Activated naive CD4-positive, alpha-beta T cell (primary cell): ENCODE data around the gene TGM3.
"Not testable (repeated sequence)": the region's sequence is repeated elsewhere in the genome, so short reads cannot be mapped to it uniquely, and the experiment has no call there.

ENCODE experiments used
- DNase-seq, 4 experiments: peaks; one replicate each; lab custom pipeline; 2025; lab: John Stamatoyannopoulos, UW

TGM3 gene

DNA sequence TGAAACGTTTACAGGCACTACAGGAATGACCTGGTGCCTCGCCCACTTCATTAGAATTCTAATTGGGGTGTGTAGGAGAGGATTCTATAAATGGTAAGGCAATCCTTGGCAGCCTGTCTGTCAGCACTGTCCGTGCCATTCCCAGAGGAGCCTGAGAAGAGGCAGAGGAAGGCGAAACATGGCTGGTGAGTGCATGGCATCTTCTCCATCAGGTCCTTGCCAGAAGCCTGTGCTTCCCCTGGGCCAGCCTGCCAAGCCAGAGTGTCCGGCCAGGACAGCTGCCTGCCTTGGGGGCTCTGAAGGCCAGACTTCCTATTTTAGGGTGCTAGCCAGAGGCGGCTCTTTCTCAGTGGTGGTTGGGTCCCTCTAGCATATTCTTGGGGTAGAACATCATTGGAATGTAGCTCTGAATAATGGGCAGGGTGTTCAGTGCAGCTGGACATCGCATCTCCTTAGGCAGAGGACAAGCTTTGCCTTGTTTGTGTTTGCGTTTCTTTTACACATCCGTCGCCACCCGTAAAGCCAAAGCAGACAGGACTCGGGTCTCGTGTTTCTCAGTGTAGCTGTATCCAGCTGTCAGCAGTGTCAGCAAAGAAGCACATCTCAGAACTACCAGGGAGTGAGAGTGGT, at the start of gene TGM3:
TGM3 (plus strand) TSS at position 116 of the 630 bp plus-strand sequence; CDS start at position 179, 63 bp downstream.
- no peak for DNase-seq

- DNase-seq: no peak
Observed at GRCh38 chr20:2246069-2246491, 49.7 kb upstream of the TGM3 start.

DNA sequence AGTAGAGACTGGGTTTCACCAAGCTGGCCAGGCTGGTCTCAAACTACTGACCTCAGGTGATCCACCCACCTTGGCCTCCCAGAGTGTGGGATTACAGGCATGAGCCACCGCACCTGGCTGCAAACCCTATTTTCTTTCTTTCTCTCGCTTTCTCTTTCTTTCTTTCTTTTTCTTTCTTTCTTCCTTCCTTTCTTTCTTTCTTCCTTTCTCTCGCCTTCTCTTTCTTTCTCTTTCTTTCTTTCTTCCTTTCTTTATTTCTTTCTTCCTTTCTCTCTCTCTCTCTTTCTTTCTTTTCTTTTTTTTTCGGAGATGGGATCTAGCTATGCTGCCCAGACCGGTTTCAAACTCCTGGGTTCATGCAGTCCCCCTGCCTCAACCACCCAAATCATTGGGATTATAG, 47.0 kb upstream of the TGM3 start:
- DNase-seq: no peak

GRCh38 chr20:2249935-2250334, 45.9 kb upstream of the TGM3 start:
- DNase-seq: no peak

DNA sequence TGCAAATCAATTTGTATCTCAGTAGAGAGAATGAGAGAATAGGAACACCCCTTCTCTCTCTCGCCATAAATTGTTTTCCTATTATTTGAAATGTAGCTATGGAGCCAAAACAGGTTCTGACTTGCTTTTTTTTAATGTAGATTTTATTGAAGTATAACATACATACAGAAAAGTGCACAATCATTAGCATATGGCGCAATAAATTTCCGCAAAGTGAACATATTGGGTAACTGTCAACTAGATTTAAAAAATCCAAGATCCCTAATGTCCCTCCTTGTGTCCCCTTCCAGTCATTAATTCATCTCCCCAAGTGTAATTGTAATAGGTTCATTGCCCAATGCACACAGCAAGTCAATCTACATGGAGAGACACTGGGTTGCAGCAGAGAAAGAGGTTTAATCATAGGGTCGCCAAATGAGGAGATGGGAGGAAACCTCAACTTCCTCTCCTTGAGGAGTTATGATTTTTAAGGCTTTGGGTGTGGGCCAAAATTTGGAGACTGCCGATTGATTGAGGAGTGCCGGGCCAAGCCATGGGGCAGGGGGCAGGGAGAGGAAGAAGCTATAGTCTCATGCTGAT, 43.3 kb upstream of the TGM3 start:
- DNase-seq: no peak

GRCh38 chr20:2253256-2253655, 42.5 kb upstream of the TGM3 start:
- no peak for DNase-seq

DNA sequence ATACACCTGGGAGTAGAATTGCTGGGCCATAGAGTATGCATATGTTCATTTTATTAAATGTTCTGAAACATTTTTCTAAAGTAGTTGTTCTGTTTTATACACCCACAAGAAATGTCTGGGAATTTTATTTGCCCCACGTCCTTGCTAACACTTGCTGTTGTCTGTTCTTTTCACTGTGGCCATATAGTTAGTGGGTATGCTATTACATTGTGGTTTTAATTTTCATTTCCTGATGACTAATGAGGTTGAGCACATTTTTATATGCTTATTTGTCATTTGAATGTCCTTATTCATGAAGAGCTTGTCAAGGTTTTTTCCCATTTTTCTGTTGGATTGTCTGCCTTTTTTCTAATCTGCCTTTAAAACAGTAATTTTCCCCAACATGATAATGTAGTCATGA, 41.5 kb upstream of the TGM3 start:
- no peak for DNase-seq

DNA sequence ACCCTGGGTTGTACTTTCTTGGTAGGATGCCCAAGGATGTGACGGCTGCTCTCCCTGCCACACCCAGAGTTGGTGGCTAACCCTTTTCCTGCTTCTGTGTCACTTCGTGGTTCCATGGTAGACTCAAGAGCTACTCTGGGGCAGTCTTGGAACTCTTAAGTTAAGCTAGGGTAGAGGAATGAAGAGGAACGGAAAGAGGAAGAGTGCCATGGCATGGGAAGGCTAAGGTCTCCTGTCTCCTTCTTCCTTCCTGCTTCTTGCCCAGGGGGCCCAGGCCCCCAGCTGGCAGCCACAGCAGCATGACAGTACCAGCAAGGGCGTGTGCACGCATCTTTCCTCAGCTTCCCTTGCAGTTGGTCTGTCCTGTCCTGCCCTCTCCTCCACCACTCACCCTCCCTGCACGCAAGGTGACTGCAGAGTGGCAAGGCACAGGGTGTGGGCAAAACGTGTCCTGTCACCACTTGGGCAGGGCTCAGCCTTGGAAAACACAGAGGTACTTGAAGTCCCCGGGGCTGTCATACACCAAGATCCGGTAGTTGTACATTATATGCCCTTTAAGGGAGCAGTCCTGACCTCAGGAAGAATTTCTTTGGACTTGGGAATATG, 39.8 kb upstream of the TGM3 start:
- DNase-seq: no peak

DNA sequence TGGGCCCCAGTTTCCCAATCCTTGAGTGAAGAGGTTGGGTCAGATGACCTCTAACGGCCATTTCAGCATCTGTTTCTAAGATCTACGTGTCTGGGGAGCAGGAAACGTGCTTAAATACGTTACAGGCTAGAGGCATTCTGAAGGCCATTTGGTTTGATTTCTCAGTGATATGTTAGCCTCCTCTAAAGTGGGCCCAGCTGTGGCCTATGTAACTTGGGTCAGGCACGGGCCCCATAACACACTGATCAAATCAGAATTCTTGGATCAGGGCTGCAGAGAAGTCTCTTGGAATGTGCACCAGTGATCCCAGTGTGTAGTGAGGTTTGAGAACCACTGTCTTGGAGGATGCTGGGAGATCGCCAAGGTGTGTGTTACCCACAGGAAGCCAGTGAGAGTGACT, 36.1 kb upstream of the TGM3 start:
- DNase-seq: no peak

DNA sequence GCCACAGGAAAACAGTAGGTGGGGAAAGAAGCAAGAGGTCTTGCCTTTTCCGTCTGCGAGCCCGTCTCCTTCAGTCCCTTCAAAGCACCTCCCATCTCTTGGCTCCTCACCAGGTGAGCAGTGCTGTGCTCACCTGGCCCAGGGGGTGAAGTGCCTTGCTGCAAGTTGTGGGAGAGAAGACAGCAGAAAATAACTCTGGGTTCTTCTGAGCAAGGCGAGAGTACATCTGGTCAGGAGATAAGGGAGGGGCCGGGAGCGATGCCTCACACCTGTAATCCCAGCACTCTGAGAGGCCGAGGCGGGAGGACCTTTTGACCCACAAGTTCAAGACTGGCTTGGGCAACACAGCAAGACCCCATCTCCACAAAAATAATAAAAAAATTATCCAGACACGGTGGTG, 35.6 kb upstream of the TGM3 start:
- no peak for DNase-seq

DNA sequence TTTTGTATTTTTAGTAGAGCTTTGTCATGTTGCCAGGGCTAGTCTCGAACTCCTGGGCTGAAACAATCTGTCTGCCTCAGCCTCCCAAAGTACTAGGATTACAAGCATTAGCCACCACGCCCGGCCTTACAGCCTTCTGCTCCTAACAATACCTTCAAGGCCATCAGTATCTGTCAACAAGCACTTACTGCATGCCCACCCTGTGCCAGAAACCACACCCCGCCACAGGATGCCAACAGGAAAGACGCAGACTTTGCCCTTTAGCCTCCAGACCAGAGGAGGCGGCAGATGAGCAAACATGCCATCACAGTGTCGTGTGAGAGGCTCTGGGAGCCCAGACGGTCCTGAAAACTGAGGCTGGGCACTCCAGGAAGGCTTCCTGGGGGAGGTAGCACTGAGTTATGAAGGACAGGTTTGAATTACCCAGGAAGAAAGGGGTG, 34.7 kb upstream of the TGM3 start:
- DNase-seq: no peak

GRCh38 chr20:2261629-2262028, 34.2 kb upstream of the TGM3 start:
- DNase-seq: no peak

DNA sequence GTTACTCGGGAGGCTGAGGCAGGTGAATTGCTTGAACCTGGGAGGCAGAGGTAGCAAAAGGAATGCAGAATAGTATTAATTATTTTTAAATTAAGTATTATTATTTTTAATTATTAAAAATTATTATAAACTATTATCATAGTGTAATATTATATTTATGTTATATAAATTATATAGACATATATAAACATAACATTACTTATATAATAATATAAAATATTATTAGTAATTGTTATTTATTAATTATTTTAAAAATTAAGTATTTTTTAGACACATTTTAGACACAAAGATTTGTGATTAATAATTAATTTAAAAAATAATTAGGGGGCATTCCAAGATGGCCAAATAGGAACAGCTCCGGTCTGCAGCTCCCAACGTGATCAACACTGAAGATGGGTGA, 31.7 kb upstream of the TGM3 start:
- no peak for DNase-seq

- not testable (repeated sequence) for DNase-seq
Observed at GRCh38 chr20:2264621-2265374, 31.0 kb upstream of the TGM3 start.

DNA sequence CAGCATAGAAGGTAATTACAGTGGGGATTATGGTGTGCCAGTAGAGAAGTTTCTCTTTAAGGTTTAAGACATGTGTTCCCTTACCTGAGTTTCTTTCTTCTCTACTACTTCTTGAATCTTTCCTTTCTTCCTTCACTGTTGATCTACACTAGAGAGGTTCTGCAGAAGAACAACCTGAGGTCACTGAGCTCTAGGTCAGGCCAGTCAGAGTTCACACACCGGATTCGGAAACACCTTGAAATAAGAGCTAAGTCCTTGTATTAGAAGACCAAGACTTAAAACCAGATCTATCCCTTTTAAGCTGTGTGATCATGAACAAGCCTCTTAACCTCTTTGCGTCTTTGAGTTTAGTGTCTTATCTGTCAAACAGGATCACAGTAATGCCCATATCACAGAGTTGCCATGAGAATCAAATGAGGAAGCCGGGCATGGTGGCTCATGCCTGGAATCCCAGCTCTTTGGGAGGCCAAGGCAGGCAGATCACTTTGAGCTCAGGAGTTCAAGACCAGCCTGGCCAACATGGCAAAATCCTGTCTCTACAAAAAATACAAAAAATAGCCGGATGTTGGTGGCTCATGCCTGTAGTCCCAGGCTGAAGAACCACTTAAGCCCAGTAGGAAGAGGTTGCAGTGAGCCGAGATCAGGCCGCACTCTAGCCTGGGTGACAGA, 22.0 kb upstream of the TGM3 start:
- DNase-seq: no peak

DNA sequence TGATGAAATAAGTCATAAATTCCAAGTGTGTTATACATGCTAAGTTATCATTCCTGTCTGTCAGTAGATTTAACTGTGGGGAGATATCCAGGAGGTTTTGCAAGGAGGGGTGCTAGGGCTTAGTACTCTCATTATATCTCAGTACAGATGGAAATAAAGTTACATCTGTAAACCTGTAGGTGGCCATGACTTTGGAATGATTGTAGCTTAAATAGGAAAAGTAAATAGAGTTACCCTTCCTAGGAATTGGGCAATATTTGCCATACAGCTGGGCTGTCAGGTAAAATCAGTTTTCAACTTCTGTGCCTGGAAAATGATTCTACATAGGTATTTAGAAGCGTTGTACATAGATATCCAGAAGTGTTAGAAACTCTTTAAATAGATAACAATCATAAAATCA, 19.8 kb upstream of the TGM3 start:
- no peak for DNase-seq

GRCh38 chr20:2279253-2279779, 16.5 kb upstream of the TGM3 start:
- no peak for DNase-seq

DNA sequence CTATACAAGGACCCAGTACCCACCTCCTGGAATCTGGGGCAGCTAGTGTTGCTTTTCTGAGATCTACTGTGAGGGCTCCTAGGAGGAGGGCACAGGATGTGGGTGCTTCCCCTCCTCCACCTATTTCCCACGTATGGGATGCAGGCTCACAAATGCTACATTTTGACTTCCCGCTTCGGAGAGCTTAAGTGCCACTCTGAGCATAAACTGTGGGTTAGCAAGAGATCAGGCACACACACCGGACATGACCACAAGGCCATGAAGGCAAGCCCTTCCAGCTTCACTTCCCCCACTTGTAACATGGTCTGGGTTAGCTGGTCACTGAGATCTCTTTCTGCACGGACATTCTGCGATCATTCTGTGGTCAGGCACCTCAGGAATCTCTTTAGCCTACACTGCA, 15.7 kb upstream of the TGM3 start:
- no peak for DNase-seq

DNA sequence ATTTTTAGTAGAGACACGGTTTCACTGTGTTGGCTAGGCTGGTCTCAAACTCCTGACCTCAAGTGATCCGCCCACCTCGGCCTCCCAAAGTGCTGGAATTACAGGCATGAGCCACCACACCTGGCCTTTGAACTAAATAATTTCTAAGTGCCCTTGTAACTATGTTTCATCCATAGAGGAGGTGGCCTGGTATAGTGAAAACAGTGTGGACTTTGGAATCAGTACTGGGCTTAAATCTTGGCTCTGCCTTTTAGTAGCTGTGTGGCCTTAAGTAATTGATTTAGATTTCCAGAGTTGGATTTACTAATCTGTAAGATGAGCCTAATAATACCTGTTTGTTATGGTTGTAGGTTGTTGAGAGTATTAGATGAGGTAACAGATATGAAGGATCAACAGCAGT, 14.2 kb upstream of the TGM3 start:
- DNase-seq: no peak

DNA sequence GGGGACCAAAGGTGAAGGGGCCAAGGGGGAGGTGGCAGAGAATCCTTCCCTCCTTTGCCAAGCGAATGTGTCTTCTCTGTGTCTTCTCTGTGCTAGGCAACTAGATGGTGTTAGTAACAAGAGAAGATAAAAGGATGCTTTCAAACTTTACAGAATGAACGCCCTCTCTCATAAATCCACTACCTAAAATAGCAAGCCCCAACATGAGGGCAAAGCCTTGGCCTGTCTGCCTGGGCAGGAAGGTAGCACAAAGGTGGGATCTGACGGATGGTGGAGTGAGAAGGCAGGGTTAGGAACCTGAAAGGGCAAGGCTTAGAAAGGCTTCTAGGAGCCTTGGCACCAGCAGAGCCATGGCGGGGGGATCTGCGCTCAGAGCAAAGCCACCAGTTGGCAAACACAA, 13.6 kb upstream of the TGM3 start:
- DNase-seq: no peak

GRCh38 chr20:2283706-2284423, 11.9 kb upstream of the TGM3 start:
- DNase-seq: no peak

DNA sequence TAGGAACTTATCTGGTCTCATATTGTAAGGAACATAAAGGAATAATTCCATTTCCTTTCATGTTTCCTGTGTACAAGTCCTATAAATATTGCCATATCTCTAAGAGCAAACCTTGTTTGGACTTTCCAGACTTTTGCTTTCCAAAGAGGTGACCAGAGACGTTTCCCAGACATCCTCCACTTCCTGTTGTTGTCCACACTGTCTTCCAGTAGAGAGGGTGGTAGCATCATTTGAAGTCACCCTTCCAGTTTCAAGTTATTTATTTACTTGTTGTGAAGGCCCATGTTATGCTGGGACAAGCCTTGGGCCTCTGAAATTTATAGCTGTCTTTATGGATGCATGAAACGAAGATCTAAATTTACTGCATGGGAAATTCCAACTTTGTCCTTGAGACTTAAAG, 10.6 kb upstream of the TGM3 start:
- DNase-seq: no peak
